Coronary artery (tissue), 2 donors: ENCODE results near the gene DMBX1.

Experiments
- DNase-seq: peaks from one replicate; pipeline ENCODE4 v3.0.0-alpha.2; 2017; ENCODE audit warnings: low spot score
- H3K27ac ChIP-seq, 2 donors: fragments of 200-600 bp; sonication (generic); one replicate each; pipeline ENCODE4 v1.5.1; 2016 to 2019
- H3K4me3 ChIP-seq: fragments of 200-600 bp; sonication (generic); 2 replicates; pipeline ENCODE4 v1.5.1; 2016; ENCODE audit warnings: mild to moderate bottlenecking, moderate library complexity
- TF ChIP-seq, protein P1 (sequence below): fragments of 200-600 bp; sonication (generic); IDR thresholded peaks from one replicate; pipeline ENCODE4 v1.5.1; 2019; ENCODE audit warnings: antibody characterized with exemption

The DMBX1 gene

GRCh38 chr1:46513536-46513935 is 23.9 kb downstream of the DMBX1 start:
- TF ChIP-seq, protein P1, sequence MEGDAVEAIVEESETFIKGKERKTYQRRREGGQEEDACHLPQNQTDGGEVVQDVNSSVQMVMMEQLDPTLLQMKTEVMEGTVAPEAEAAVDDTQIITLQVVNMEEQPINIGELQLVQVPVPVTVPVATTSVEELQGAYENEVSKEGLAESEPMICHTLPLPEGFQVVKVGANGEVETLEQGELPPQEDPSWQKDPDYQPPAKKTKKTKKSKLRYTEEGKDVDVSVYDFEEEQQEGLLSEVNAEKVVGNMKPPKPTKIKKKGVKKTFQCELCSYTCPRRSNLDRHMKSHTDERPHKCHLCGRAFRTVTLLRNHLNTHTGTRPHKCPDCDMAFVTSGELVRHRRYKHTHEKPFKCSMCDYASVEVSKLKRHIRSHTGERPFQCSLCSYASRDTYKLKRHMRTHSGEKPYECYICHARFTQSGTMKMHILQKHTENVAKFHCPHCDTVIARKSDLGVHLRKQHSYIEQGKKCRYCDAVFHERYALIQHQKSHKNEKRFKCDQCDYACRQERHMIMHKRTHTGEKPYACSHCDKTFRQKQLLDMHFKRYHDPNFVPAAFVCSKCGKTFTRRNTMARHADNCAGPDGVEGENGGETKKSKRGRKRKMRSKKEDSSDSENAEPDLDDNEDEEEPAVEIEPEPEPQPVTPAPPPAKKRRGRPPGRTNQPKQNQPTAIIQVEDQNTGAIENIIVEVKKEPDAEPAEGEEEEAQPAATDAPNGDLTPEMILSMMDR: no peak
- Histone ChIP-seq H3K27ac (no peak overlapping the region), H3K4me3 (no peak overlapping the region)
- no peak for DNase-seq

- DNase-seq: no peak
- Histone ChIP-seq H3K27ac (no peak overlapping the region), H3K4me3 (no peak overlapping the region)
These were observed 25.9 kb downstream of the DMBX1 start for GRCh38 chr1:46515576-46515975.

DNA sequence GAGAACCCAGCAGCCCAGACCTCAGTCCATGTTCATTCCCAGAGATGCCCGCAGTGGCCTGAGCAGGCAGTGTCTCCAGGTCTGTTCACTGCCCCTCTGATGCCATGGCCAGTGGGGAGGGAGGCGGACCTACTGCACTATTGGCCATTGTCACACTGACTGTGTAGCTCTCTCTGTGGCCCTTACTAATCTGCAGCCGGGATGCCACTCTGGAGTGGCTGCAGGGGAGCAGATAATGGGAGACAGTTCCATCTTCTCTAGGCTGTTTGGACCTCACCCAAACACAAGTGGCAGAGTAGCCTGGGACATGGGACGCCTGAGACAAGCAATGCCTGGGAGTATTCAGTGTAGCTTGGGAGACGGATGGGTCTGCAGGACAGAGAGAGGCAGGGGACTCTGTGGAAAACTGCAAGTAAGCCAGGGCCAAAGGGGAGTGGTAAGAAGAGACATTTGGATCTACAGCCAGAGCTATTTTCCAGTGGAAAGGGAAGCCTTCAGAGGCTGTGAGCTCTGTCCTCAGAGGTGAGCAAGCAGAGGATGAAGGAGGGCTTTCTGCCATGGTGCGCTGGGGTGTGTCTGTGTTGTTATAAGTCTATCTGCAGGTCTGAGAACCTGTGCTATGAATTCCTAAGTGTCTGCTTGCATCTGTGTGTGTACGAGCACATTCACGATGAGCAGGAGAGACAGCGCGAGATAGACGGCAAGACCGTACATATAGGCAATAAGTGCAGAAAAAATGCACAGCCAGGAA is 26.7 kb downstream of the DMBX1 start:
- Histone ChIP-seq H3K27ac (no peak overlapping the region), H3K4me3 (no peak overlapping the region)
- TF ChIP-seq, protein P1: no peak
- no peak for DNase-seq

More at GRCh38 chr1:46515576-46515975, 25.9 kb downstream of the DMBX1 start:
- TF ChIP-seq, protein P1: no peak

- H3K27ac ChIP-seq: no peak overlapping the region
- TF ChIP-seq, protein P1: no peak
- no peak overlapping the region for H3K4me3 ChIP-seq
- DNase-seq: no peak
These were observed 27.5 kb downstream of the DMBX1 start for GRCh38 chr1:46517010-46517600.

DNA sequence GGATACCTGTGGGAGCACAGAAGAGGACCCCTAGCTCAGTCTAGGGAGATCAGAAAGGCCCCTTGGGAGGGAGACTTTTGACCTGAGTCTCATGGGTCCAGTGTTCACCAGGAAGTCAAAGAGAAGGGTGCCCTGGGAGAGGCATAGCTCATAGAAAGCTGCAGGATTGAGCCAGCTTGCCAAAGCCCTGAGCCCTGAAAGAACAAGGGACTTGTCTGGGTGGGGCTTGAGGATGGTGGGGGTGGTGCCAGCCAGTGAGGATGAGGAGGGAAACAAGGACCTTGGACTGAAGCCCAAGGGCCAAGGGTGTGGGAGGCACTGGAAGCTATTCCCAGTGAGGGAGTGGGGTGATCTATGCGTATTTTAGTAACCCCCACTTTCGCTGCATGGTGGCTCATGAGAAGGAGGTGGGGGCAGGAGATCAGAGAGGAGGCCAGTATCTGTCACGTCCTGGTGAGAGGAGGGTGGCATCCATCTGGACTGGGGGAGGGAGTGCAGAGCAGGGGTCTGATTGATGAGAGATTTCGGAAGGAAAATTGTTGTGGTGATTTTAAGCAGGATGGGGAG is 28.4 kb downstream of the DMBX1 start:
- Histone ChIP-seq H3K27ac (no peak overlapping the region), H3K4me3 (no peak overlapping the region)
- DNase-seq: no peak
- TF ChIP-seq, protein P1: no peak

- no peak for DNase-seq
- Histone ChIP-seq H3K4me3 (no peak overlapping the region), H3K27ac (no peak overlapping the region)
- TF ChIP-seq, protein P1: no peak
These were observed 29.6 kb downstream of the DMBX1 start for GRCh38 chr1:46519209-46519608.
